B cell (primary cell): ENCODE results near the gene VIL1.

Experiments
- EZH2 ChIP-seq: IDR thresholded peaks from 2 replicates; pipeline ENCODE4 v1.6.1; 2012; ENCODE audit warnings: borderline replicate concordance, low read depth, mild to moderate bottlenecking, moderate library complexity, low read length; ENCODE audit not compliant: insufficient read depth, poor library complexity, severe bottlenecking
- TF ChIP-seq, protein P1 (sequence below): fragments of 200-600 bp; IDR thresholded peaks from one replicate; pipeline ENCODE4 v1.8.0; 2022; ENCODE audit warnings: antibody characterized with exemption, mild to moderate bottlenecking

DNA sequence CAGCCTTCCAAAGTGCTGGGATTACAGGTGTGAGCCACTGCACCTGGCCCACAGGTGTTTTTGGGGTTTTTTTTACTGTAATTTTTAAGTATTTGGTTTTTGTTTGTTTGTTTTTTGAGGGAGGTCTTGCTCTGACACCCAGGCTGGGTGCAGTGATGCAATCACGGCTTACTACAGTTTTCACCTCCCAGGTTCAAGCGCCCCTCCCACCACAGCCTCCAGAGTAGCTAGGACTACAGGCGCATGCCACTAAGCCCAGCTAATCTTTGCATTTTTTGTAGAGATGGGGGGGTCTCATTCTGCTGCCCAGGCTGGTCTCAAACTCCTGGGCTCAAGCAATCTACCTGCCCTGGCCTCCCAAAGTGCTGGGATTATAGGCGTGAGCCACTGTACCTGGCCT, 44.1 kb upstream of the VIL1 start:
- TF ChIP-seq, protein P1, sequence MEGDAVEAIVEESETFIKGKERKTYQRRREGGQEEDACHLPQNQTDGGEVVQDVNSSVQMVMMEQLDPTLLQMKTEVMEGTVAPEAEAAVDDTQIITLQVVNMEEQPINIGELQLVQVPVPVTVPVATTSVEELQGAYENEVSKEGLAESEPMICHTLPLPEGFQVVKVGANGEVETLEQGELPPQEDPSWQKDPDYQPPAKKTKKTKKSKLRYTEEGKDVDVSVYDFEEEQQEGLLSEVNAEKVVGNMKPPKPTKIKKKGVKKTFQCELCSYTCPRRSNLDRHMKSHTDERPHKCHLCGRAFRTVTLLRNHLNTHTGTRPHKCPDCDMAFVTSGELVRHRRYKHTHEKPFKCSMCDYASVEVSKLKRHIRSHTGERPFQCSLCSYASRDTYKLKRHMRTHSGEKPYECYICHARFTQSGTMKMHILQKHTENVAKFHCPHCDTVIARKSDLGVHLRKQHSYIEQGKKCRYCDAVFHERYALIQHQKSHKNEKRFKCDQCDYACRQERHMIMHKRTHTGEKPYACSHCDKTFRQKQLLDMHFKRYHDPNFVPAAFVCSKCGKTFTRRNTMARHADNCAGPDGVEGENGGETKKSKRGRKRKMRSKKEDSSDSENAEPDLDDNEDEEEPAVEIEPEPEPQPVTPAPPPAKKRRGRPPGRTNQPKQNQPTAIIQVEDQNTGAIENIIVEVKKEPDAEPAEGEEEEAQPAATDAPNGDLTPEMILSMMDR, result no peak
- no peak for TF ChIP-seq EZH2
